HepG2 (cell line): Measurements from ENCODE around the gene ACOXL. TPM values are rescaled to one million over a fixed set of nuclear protein-coding genes. Genes with fewer than 3 reads are reported as not detected.

Experiments used
- ATAC-seq: fragments of 200-7000 bp; cut with Tn5 transposase; 3 replicates; pipeline ENCODE4 v1.9.1; 2020; ENCODE audit warnings: mild to moderate bottlenecking, moderate library complexity
- BruUV-seq: library from RNA; stranded (reverse); fragments of 400-500 nt; replicated peaks from 2 replicates; lab custom pipeline; 2021; lab: Mats Ljungman, UMichigan
- CTCF ChIA-PET: fragments of 300-600 bp; formaldehyde crosslinking; extraction: SDS; loops from one replicate; lab custom pipeline; 2021; ENCODE audit warnings: low total read pairs, inconsistent platforms, low intra/inter-chr PET ratio; lab: Yijun Ruan, JAX
- POLR2A ChIA-PET: fragments of 350-600 bp; sonication (Branson Sonifier 250); formaldehyde crosslinking; loops from one replicate; lab custom pipeline; 2020; ENCODE audit warnings: antibody characterized with exemption, inconsistent platforms; lab: Yijun Ruan, JAX
- DNase-seq: peaks from one replicate; pipeline ENCODE4 v3.0.0-alpha.2; 2015; ENCODE audit warnings: low spot score
- FAIRE-seq: peaks from 3 replicates; lab custom pipeline; 2011; peaks lifted over from hg19 to GRCh38; lab: Jason Lieb, UNC
- H2AFZ ChIP-seq: one replicate; pipeline ENCODE4 v1.6.1; 2011; ENCODE audit warnings: low read length, inconsistent platforms
- H3K27ac ChIP-seq: fragments of 300-600 bp; 3 replicates; pipeline ENCODE4 v1.8.0; 2011; ENCODE audit warnings: mixed run types, mild to moderate bottlenecking, mixed read lengths, low read length, inconsistent platforms; ENCODE audit not compliant: insufficient read depth; ENCODE audit errors: extremely low read length
- H3K27me3 ChIP-seq, 2 experiments: fragments of 200-600 bp in 1 of 2; 2 replicates in 1 of 2; 3 replicates in 1 of 2; pipeline versions ENCODE4 v1.6.0 to v1.8.0; 2011; ENCODE audit warnings: low read length in 2 of 2, mild to moderate bottlenecking in 2 of 2, moderate library complexity in 2 of 2, inconsistent platforms in 1 of 2; ENCODE audit not compliant: insufficient read depth in 2 of 2, control insufficient read depth in 1 of 2
- H3K36me3 ChIP-seq, 2 experiments: fragments of 200-600 bp in 1 of 2; replicated peaks in 1 of 2; 2 replicates in 1 of 2; 3 replicates in 1 of 2; pipeline versions ENCODE4 v1.5.1 to v1.8.0; 2011; ENCODE audit warnings: low read length in 2 of 2, inconsistent platforms in 1 of 2; ENCODE audit not compliant: insufficient read depth in 2 of 2, control insufficient read depth in 1 of 2
- H3K4me1 ChIP-seq: 2 replicates; pipeline ENCODE4 v1.5.1; 2012; ENCODE audit warnings: low read length, inconsistent platforms; ENCODE audit not compliant: insufficient read depth
- H3K4me2 ChIP-seq: 2 replicates; pipeline ENCODE4 v1.6.0; 2011; ENCODE audit warnings: low read depth, low read length, inconsistent platforms
- H3K4me3 ChIP-seq, 3 experiments: fragments of 200-600 bp in 1 of 3; sonication (generic), shearing (Covaris generic) in 1 of 3; replicated peaks in 1 of 3; 2 replicates each; pipeline ENCODE4 v1.5.1; 2011 to 2016; ENCODE audit warnings: low read length in 3 of 3, inconsistent platforms in 2 of 3, low read depth in 2 of 3, mild to moderate bottlenecking in 2 of 3, control low read depth in 1 of 3, mixed read lengths in 1 of 3; ENCODE audit not compliant: insufficient read depth in 1 of 3
- H3K79me2 ChIP-seq: one replicate; pipeline ENCODE4 v1.6.1; 2011; ENCODE audit warnings: low read length, inconsistent platforms; ENCODE audit not compliant: insufficient read depth
- H3K9ac ChIP-seq: 2 replicates; pipeline ENCODE4 v1.6.0; 2011; ENCODE audit warnings: mild to moderate bottlenecking, low read depth, low read length, inconsistent platforms; ENCODE audit not compliant: insufficient read depth
- H3K9me3 ChIP-seq: 2 replicates; pipeline ENCODE4 v1.5.1; 2012; ENCODE audit warnings: mild to moderate bottlenecking, low read length
- H4K20me1 ChIP-seq: 2 replicates; pipeline ENCODE4 v1.6.0; 2011; ENCODE audit warnings: inconsistent platforms, mild to moderate bottlenecking, low read length, moderate library complexity; ENCODE audit not compliant: insufficient read depth
- CBX1 ChIP-seq: IDR thresholded peaks from one replicate; pipeline ENCODE4 v1.6.1; 2016; ENCODE audit warnings: antibody characterized with exemption, low read depth
- CREBL2 ChIP-seq: sonication (generic); formaldehyde crosslinking; IDR thresholded peaks from 2 replicates; pipeline ENCODE4 v1.8.1; 2023; ENCODE audit warnings: missing genetic modification reagents, mild to moderate bottlenecking, borderline replicate concordance
- MYNN ChIP-seq: sonication (generic); formaldehyde crosslinking; IDR thresholded peaks from 2 replicates; pipeline ENCODE4 v1.4.0; 2020; ENCODE audit warnings: mild to moderate bottlenecking, low read depth, missing genetic modification reagents
- PHF20 ChIP-seq: sonication (generic); formaldehyde crosslinking; IDR thresholded peaks from 2 replicates; pipeline ENCODE4 v1.5.0; 2020; ENCODE audit warnings: mild to moderate bottlenecking, missing genetic modification reagents
- RBM39 ChIP-seq: fragments of 200-400 bp; formaldehyde crosslinking; IDR thresholded peaks from one replicate; pipeline ENCODE4 v1.6.1; 2018; ENCODE audit warnings: antibody characterized with exemption, mild to moderate bottlenecking, low read depth, low read length; ENCODE audit not compliant: poor library complexity, severe bottlenecking
- REL ChIP-seq: sonication (generic); formaldehyde crosslinking; conservative IDR thresholded peaks from 2 replicates; pipeline ENCODE4 v1.8.0; 2022; ENCODE audit warnings: mild to moderate bottlenecking, missing genetic modification reagents, moderate library complexity
- ZNF30 ChIP-seq: sonication (generic); formaldehyde crosslinking; IDR thresholded peaks from 2 replicates; pipeline ENCODE4 v1.5.0; 2020; ENCODE audit warnings: mild to moderate bottlenecking, missing genetic modification reagents
- ZNF556 ChIP-seq: sonication (generic); formaldehyde crosslinking; IDR thresholded peaks from 2 replicates; pipeline ENCODE4 v1.4.0; 2020; ENCODE audit warnings: mild to moderate bottlenecking, missing genetic modification reagents, borderline replicate concordance
- ZNF605 ChIP-seq: sonication (generic); formaldehyde crosslinking; IDR thresholded peaks from 2 replicates; pipeline ENCODE4 v1.8.0; 2022; ENCODE audit warnings: mild to moderate bottlenecking, missing genetic modification reagents
- ZNF713 ChIP-seq: sonication (generic); formaldehyde crosslinking; IDR thresholded peaks from 2 replicates; pipeline ENCODE4 v1.4.0; 2020; ENCODE audit warnings: mild to moderate bottlenecking, missing genetic modification reagents
- ZNF773 ChIP-seq: sonication (generic); formaldehyde crosslinking; IDR thresholded peaks from 2 replicates; pipeline ENCODE4 v1.4.0; 2020; ENCODE audit warnings: missing genetic modification reagents, borderline replicate concordance
- ZNF800 ChIP-seq: sonication (generic); formaldehyde crosslinking; IDR thresholded peaks from 2 replicates; pipeline ENCODE4 v1.4.0; 2020; ENCODE audit warnings: missing genetic modification reagents
- ZSCAN29 ChIP-seq: sonication (generic); formaldehyde crosslinking; conservative IDR thresholded peaks from 2 replicates; pipeline ENCODE4 v1.4.0; 2020; ENCODE audit warnings: mild to moderate bottlenecking, missing genetic modification reagents
- ZZZ3 ChIP-seq: sonication (generic); formaldehyde crosslinking; IDR thresholded peaks from 2 replicates; pipeline ENCODE4 v1.4.0; 2020; ENCODE audit warnings: missing genetic modification reagents, mild to moderate bottlenecking, borderline replicate concordance
- WGBS: methylation state at CpG from one replicate; pipeline ENCODE4 v1.1.6; 2017; ENCODE audit warnings: low lambda C conversion rate; 5-methylcytosine and 5-hydroxymethylcytosine counted together
- in situ Hi-C: cut with HindIII; loops from 2 replicates; pipeline ENCODE4 v1.10.0; 2017; ENCODE audit warnings: low pct_unique_long_range_greater_than_20kb; ENCODE audit not compliant: extremely low pct_ligation_motif_present
- intact Hi-C: fragments of 100-400 bp; cut with micrococcal nuclease; formaldehyde crosslinking; loops from one replicate; pipeline ENCODE4 v1.10.0; 2022; ENCODE audit not compliant: unreplicated experiment
- polyA plus RNA-seq, 8 experiments: library from polyadenylated mRNA; depleted of rRNA in 3 of 8; stranded (reverse) in 7 of 8; unstranded in 1 of 8; fragments of >200 nt; fragmentation: Illumina TruSeq in 4 of 8; extraction: Trizol in 4 of 8; gene quantifications; 2 replicates each; pipeline versions ENCODE4 v1.2.1 to v1.2.3, GENCODE V29; 2011 to 2016; ENCODE audit warnings: low read depth in 4 of 8, missing spikeins in 1 of 8, mixed read lengths in 1 of 8; ENCODE audit not compliant: insufficient read depth in 1 of 8
- total RNA-seq, 5 experiments: library from RNA; depleted of rRNA; stranded (reverse); fragments of >200 nt; fragmentation: Illumina TruSeq; extraction: Trizol; gene quantifications; 2 replicates each; pipeline ENCODE4 v1.2.3, GENCODE V29; 2016; ENCODE audit warnings: low read depth in 1 of 5

Gene ACOXL
- total and polyA plus RNA-seq, 2 of the 13 experiments (the other 11 are each of a cell fraction or from before 2014, with no cell fraction given): not detected

- CTCF ChIA-PET: no interaction called here
- no TSS peak for BruUV-seq
- H3K9ac ChIP-seq: no peak overlapping the region
- in situ Hi-C loops (loop anchor here (25.0 kb wide), 1 partner anchor 867 kb away; no protein-coding TSS in a partner anchor), intact Hi-C loops (no loop called here)
- peaks cover 0 to 20% of the 10 kb centered on the region in 2 experiments; a peak in 2 of 5 replicates for H3K27me3 ChIP-seq
- no peaks in the 10 kb centered on the region for H3K79me2 ChIP-seq
- H3K27ac ChIP-seq: no peak overlapping the region
- WGBS: 1% methylated on average over 2 of the region's 2 CpGs
- no peaks in the 10 kb centered on the region for H3K4me1 ChIP-seq
- no peaks in the 10 kb centered on the region for H4K20me1 ChIP-seq
- H3K4me2 ChIP-seq: no peak overlapping the region
- no peak overlapping the region for H2AFZ ChIP-seq
- H3K36me3 ChIP-seq: no peaks in the 10 kb centered on the region
- ATAC-seq (no peak), DNase-seq (no peak), FAIRE-seq (no peak)
- H3K4me3 ChIP-seq: no peak overlapping the region
- no peak for TF ChIP-seq ZNF713 (CRISPR knock-in tag)
- no peak for TF ChIP-seq ZNF556
- TF ChIP-seq ZZZ3: no peak
- no peak for TF ChIP-seq PHF20 (CRISPR knock-in tag)
- no peak for TF ChIP-seq ZNF773 (CRISPR knock-in tag)
- TF ChIP-seq ZNF800 (CRISPR knock-in tag): no peak
- TF ChIP-seq CBX1: no peak
- POLR2A ChIA-PET: no interaction called here
- 0 out of 2 replicates have a peak, but pooled peaks cover 4% of the 10 kb centered on the region for H3K9me3 ChIP-seq
Measured at GRCh38 chr2:110820128-110820527, 87.8 kb downstream of the ACOXL start.

- DNase-seq (no peak), FAIRE-seq (no peak), ATAC-seq (no peak)
- WGBS: 18% methylated on average over 3 of the region's 3 CpGs
- Histone ChIP-seq H3K9ac (no peak overlapping the region), H3K4me3 (no peak overlapping the region), H3K4me2 (no peak overlapping the region), H3K9me3 (0 out of 2 replicates have a peak, but pooled peaks cover 4% of the 10 kb centered on the region), H3K79me2 (no peaks in the 10 kb centered on the region), H3K27ac (no peak overlapping the region), H4K20me1 (no peaks in the 10 kb centered on the region), H2AFZ (no peak overlapping the region), H3K36me3 (no peaks in the 10 kb centered on the region), H3K4me1 (no peaks in the 10 kb centered on the region), H3K27me3 (peaks cover 0 to 11% of the 10 kb centered on the region in 2 experiments; a peak in 2 of 5 replicates)
- POLR2A ChIA-PET: no interaction called here
- intact Hi-C loops: no loop called here
- BruUV-seq: no TSS peak
- CTCF ChIA-PET: no interaction called here
- in situ Hi-C loops: loop anchor here (25.0 kb wide), 1 partner anchor 864 kb away; no protein-coding TSS in a partner anchor
- no peak for TF ChIP-seq ZNF30 (CRISPR knock-in tag)
- TF ChIP-seq ZNF800 (CRISPR knock-in tag): no peak
- no peak for TF ChIP-seq CREBL2 (CRISPR knock-in tag)
- no peak for TF ChIP-seq ZNF605
- no peak for TF ChIP-seq MYNN (CRISPR knock-in tag)
- no peak for TF ChIP-seq RBM39
- no peak for TF ChIP-seq ZSCAN29 (CRISPR knock-in tag)
- TF ChIP-seq REL (CRISPR knock-in tag): no peak
Measured at GRCh38 chr2:110823165-110823564, 90.8 kb downstream of the ACOXL start.
